ENCODE data around the gene SRRM3.

DNA sequence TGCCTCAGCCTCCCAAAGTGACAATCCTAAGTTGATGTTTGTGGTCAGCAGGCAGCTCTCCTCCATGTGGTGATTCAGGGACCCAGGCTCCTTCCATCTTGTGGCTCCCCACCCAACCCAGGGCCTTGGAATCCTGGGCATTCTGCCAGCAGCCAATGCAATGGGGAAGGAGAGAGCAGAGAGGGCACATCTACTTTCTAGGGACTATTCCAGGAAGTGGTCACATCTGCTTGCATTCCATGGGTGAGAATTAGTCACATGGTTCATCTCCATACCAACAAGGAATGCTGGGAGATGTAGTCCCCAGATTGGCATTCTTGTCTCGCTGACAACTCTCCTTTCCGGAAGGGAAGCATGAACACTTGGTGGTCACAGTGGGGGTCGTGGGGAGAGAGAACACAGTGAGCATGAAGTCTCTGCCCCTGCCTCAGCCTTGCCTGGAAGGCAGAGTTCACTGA lies 9.9 kb upstream of the SRRM3 start:
- TF ChIP-seq EZH2 (IDR thresholded peaks at IDR 0.05; ENCODE audit: insufficient read depth, poor library complexity, severe bottlenecking) (no peak), EZH2phosphoT487 (IDR thresholded peaks at IDR 0.05; ENCODE audit: insufficient read depth, low read depth) (no peak)
